Hematopoietic multipotent progenitor cell treated with erythropoietin and hydrocortisone succinate and interleukin-3 and kit ligand, for 17 days (in vitro differentiated cells): ENCODE results near the gene FLAD1.

Experiments
- DNase-seq: peaks from one replicate; pipeline ENCODE4 v3.0.0-alpha.2; 2015; ENCODE audit warnings: low spot score

The FLAD1 gene

DNA sequence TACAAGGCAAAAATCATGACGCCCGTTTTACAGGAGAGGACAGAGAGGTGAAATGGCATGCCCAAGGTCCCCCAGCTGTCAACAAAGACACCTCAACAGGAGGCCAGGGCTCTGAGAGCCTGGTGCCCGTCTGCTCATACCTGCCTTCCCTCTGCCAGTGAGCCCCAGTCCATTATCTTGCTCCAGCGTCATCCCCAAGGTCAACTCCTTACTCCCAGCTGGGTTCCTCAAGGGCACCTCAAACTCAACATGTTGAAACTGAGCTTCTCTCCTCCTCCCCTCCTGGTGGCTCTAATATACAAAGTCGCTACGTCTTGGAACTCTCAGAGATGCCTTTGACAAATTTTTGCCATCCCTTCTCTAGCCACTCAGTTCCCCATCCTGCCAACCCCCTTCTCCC is 30.5 kb upstream of the FLAD1 start:
- DNase-seq: no peak

DNA sequence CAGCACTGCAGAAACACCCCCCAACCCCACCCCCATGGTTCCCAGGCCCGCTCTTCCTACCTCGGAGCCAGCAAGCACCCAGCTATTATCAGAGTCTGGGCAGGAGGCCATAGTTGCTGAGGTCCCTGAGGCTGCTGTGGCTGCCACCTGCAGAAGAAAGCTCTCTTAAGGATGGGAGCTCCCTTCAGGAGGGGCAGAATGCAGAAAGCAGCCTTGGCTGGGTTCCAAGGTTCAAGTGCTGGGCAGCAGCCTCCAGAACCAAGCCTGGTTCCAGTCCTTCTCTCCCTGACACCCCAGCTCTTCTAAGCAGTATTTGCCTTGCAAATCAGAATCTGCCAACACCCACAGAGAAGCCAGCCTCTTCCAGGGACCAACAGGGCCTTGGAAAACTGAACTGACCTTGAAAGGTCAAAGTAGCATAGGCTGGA is 29.5 kb upstream of the FLAD1 start:
- DNase-seq: no peak

DNA sequence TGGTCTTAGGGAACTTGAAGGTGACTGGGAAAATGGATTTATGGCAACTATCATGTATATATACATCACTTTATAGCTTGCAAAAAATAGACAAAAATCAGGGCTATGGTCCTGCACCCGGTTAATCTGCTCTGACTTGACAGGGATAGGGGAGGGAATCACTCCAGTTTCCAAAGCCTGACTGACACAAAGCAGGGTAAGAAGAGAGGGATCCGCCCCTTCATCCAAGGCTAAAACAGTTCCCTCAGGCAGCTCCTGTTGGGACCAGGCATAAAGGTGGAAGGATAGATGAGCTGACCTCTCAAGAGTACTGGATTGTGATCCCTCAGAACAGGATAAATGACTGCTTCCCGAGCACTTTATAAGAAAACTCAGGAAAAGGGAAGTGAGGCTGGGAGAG is 28.6 kb upstream of the FLAD1 start:
- no peak for DNase-seq

DNA sequence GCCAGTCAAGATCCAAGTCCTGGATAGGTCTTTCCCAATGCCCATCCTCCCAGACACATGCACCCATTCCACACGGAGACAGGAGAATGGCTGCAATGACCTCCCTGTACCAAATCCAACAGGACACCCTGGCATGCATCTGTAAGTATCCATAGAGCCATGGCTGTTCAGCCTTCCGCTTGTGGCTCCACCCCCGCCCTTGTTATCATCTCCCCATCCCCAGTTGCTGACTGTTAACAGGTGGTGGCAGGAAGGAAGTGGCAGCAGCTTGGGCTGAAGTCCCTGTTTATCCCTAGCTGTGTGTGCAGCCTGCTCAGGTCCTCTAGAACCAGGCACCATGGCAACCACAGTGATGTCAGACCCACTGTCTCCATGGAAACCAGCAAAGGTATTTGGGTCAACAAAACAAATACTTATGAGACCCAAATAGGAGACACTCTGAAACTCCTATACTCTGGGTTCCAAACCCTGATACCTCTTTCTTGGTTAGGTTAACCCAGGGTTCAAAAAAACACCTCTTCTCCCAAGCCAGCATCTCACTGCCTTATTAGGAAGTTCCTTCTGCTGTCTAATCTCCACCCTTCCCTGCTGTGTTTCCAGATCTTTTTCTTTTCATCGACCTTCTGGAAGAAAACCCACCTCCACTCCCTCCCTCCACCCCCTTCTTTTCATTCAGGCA is 28.0 kb upstream of the FLAD1 start:
- DNase-seq: peak; percentile 81

DNA sequence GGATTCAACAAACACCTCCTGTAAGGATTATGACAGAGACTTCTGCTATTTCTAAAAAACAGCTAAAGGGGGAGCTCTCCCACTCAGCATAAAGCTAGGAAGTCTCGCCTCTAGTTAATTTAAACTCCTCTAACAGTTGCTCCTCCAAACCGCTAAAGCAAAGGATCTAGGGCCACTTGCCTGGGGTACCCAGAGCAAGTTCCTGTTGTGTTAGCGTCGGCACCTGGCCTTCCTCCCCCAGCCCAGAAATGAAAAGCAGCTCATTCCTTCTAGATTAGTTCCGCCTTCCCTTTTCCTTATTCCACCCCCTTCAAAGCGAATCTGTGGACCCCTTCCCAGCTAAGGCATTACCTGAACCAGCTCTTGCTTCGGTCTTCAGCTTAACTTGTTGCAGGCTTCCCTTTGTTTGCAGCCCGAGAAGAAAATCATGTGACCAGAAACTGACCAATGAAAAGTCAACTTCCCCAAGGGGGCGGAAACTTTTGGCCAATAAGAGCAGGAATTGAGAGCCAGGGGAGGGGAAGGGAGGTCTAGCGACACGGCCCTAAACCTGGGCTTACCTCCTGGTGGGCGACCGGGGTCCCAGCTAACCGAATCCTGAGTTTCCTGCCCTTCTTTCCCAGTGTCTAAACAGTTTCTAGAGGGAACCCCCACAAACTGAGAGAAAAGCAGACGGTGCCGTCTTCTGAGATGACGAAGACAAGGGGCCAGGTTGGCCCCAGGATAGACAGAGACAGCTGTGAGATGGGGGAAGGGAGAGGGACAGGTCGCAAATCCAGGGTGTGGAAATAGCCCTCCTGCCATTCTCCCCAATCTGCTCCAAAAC is 27.2 kb upstream of the FLAD1 start, which contains the start of gene PBXIP1:
TSS of gene PBXIP1 (minus strand) at position 382 of the 826 bp plus-strand sequence. CDS start 2,378 bp downstream, outside the sequence.
- DNase-seq: peak; percentile 95

DNA sequence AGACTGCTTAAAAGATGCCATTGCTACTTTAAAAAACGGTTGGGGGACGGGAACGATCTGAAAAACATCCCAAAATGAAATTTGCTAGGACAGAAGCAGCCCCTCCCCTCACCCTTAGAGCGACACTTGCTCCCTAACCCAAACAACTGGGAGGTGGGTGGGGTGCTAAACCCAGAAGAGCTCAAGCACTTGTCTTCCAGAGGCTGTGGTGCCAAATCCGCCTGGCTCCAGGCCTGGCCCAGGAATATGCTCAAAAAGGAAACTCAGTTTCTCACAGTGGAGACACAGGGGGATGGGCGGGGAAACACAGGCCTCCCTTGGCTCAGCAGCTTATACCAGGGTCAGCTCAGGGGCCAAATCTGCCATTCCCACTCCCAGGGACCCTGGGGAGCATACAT is 26.6 kb upstream of the FLAD1 start:
- no peak for DNase-seq

DNA sequence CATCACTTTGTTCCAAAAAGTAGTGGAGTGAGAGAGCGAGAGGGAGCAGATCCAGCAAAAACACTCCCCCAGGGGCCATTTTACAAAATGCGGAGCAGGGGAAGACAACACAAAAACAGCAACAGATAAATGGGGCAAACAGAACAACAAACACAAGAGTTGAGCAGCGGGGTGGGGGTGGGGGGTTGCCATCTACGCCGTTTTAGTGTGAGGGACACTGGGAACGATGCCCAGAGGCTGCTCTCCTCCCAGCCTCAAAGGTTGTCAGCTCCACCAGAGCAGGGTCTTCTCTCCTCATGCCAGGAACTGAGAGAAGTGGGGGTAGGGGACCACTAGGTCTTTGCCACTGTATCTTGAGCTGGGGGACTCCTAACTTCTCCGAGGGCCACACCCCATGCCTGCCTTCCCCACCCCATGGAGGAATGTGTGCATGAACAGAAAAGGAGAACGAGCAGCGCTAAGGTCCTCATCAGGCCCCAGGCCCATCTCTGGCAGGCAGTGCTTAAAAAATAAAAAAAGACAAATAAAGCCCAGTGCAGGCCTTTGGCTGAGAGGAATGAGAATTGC is 26.0 kb upstream of the FLAD1 start:
- DNase-seq: no peak

DNA sequence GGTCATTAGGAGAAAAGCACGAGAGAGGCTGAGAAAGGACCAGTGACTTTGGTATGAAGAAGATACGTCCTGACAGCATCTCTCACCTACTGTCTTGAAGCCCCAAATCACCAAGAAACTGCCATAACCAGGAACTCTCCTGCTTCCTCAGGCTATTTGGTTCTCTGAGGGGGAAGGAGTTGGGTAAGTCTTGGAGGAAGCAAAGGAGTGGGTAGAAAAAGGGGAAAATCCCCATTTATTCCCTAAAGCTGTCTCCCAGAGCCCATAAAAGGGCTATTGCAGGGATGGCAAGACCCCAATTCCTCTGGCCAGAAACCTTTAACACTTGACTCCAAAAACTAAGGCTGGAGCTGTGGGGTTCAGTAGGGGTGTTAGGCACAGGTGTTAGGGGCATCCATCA is 25.1 kb upstream of the FLAD1 start:
- DNase-seq: no peak

DNA sequence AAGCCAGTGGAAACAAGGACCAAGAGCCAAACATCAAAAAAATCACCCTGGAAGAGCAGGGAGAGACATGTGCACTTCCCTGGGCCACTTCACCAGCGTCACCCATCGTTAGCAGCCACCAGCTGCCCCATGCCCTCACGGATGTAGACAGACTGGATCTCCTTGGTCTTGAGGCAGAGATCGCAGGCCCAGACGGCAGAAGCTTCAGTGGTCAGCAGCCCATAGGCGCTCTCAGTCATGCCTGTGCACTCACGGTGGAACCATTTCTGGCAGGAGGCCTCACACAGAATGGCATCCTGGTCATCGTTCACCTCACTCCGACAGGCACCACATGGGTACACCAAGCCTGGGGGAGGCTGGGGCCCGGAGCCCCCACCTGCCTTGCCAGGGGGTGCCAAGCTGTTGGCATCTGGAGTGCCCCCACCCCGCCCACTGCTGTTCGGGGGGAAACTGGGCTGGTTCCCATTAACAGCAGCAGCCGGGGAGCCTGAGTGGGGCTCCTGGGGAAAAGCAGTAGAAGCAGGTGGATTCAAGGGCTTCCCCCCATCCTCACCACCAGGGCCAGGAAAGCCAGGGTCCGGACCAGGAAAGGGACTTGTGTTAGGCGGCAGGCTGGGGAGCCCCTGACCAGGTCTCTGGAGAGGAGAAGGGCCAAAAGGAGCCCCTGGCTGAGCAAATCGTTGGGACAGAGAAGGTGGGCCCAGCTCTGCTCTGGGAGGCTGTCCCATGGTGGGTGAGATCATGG is 24.3 kb upstream of the FLAD1 start:
- no peak for DNase-seq

DNA sequence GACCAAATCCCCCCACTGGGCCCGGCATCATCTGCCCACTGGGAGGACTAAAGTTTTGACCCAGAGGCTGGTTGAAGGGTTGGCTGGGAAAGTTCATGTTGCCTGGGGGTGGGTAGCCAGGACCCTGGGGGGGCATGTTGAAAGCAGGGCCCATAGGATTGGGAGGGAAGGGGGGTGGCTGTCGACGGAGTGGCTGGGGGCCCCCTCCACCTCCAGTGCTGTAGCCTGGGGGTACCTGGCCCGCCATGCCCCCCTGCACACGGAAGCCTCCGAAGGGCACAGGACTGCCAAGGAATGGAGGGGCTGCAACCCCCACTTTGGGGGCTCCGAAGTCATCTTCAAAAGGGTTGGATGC is 23.7 kb upstream of the FLAD1 start:
- DNase-seq: no peak

DNA sequence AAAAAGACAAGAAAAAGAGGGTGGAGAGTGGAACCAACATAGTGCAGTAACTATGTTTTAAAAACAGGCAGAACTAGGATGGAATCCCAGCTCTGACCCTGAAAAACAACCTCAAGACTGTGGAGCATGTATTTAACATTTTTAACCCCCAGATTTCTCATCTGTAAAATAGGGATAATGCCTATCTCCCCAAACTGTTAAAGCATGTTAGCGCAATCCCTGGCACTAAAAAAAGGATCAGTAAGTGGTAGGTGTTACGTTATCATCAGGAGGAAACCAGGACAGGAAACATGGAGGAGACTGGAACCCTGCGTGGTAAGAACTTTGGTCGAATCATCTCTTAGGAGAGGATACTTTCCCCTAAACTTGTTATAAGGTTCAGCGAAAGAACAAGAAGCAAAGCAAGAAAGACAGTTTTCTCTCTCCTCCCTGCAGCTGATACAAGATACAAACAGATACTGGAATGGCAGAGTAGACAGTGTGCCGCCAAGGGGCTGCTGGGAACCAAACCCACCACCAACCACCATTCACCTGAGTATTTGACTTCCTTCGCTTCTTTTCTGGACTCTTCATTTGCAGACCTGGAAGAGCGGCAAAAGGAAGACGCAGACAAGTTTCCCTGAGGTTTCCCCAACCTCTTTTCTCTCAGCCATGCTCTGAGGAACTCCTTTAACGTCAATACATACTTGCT is 22.6 kb upstream of the FLAD1 start:
- peak; percentile 27 for DNase-seq

DNA sequence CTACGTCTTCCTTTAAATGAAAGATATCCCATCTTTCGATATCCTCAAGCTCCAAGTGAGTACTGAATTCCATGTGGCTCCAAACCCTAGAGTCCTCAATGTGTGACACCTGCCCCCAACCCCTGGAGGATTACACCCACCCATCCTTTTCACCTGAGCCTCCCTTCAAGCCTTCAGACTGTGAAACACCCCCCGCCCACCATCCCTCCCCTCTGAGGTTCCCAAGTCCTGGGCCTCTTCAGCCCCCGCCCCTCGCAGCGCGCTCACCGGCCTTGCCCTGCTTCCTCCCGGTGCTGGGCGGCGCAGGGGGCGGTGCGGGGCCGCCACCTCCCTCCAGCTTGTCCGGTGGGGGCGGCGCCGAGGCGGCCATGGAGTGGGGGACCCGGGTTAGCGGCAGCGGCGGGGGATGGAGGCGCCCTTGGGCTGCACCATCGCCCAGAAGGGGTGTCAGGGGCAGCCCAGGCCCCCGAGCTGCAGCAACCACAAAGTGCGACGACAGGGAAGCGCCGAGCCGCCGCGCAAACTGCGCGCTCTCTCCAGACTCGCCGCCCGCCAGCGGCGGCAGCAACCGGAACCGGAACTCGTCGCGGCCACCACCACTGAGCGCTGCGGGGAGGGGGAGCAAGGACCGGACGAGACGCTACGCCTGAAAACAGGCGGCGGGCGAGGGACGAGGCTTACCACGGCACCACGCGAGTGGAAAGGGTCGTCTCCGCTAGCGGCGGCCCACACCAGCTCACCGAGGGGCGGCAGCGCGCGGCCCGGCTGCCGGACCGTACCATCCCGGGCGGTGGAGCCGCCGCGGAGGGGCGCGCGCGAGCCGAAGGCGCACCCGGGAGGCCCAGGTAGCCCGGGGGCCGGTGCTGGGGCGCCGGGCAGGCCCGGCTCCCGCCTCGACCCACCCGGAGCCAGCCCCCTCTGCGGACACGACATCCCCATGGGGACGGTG is 21.7 kb upstream of the FLAD1 start, which contains the start of gene PYGO2:
TSS of gene PYGO2 (minus strand) at position 576 of the 949 bp plus-strand sequence. CDS start at position 370, 206 bp downstream.
- DNase-seq: peak; percentile 83

DNA sequence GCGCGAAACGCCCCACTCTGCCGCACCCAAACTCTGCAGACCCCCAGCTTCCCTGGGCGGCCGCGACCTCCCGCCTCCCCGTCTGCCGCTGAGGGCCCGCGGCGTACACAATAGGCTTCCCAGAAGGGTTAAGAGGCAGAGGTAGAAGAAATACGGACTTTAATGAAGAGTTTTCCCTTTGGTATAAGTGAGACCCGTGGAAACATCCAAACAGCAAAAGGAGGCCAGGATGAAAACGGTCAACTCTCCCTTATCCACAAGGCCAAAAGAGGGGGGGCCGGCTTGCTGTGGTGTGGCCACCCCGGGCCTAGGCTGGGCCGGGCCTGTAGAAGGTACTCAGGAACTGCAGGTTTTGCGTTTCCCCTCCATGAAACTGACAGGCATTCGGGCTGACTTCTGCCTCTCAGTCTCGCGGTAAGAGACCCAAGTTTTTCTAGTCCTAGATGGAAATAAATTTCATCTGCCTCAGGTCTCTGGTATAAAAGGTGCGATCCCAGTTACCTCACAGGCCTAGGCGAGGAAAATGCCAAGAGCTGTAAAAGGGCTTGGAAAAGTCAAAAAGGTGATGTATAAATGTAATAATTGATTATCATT is 20.9 kb upstream of the FLAD1 start:
- peak; percentile 52 for DNase-seq

DNA sequence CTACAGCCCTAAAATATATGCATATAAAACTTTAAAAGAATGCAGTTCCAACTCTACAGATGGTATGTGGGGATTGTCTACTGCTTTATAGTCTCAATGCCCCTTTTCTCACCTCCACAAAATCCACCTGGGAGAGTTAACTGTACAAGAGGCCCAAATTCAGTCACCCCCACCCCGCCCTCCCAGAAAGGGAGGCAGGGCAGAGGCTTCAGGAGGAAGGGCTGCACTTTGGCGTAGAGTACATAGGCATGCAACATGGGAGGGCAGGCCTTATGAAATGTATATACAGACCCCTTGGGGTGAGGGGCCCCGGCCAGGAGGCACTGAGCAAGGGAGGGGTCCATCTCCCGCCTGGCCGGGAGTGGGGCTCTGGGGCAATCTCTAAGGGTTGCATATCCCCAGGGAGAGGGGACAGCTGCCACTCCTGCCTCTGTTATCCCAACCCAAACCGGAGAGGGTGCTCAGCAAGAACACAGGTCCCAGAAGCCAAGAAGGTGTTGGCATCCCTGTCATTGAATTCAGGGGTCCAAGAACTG is 20.3 kb upstream of the FLAD1 start:
- no peak for DNase-seq

DNA sequence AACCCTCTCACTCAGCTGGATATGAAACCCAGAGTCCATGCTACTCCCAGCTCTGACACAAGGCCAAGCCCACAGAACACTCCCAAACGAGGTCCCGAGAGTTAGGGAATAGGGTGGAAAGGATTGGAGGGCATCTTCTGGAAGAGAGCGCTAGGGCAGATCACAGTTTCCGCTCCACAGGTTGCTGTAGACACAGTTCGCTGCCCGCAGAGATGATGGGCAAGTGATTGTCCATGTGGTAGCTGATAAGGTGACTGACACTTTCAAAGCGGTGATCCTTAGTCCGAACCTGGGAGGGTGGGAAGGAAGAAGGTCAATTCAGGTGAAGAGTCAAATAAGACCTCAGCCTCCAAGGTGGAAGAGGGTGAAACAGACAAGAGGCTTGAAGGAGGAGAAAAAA is 19.5 kb upstream of the FLAD1 start:
- DNase-seq: no peak

DNA sequence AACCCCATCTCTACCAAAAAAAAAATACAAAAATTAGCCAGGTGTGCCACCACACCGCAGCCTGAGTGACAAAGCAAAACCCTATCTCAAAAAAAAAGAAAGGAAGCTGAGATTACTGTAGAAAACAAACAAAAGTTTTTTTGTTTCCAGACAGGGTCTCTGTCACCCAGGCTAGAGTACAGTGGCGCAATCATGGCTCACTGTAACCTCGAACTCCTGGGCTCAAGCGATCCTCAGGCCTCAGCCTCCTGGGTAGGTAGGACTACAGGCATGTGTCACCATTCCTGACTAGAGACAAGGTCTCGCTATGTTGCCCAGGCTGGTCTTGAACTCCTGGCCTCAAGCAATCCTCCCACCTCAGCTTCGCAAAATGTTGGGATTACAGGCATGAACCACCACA is 18.8 kb upstream of the FLAD1 start:
- no peak for DNase-seq

DNA sequence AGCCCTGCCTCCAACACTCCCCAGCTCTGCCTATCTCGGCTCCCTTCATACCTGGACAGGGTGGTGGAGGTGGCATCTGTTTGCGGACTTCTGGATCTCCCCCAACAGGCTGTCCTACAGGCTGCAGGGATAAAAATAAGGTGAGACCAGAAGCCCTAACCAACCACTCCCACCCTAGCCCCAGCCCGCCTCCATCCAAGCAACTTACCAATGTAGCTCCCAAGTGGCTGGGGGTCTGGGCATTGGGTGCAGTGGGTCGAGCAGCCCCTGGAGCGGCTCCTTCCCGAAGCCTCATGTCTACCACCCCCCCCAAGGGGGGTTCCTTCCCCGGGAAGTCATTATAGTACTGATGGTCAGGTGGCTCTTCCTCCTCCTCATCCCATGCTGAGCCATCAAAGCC is 17.0 kb upstream of the FLAD1 start:
- DNase-seq: no peak

DNA sequence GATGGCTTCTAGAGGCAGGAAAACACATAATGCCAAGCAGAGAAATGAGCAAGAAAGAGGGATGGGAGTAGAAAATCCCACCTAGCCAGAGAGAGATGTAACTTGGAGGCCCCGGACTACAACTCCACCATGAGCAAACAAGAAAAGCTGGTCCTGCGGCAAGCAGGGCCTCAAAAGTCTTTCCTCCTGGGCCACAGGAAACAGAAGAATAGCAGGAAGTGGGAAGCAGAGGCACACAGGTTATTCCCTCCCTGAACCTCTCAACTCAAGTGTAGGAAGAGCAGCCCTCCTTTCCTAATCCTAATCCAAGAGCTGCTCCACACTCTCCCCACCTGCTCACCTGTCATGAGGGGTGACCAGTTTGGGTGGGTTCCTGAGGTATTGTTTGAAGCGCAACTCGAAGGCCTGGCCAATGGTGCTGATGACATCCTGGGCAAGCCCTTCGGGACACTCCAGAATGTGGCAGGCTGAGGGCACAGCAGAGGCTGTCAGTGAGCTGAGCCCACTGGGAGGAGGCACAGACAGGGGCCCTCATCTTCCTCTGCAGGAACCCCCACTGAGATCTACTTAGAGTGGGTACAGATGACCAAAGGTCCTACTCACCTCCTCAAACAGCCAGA is 15.7 kb upstream of the FLAD1 start:
- DNase-seq: no peak

DNA sequence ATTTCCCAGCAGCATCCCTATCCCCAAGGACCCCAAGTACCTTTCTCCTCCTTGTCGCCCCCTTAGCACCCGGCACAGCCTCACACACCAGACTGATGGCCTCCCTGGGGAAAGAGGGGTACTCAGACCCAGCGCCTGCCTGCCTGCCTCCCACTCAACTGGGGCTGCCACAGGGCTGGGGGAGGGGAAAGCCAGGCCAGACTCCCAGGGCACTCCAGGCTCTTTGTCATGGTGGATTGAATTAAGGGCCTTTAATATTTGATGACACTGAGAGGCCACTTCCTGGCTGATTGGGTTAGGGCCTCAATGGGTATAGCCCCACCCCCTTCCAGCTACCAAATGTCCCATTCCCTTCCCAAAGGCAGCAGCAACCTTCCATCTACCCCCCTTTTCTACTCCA is 14.4 kb upstream of the FLAD1 start:
- DNase-seq: no peak

DNA sequence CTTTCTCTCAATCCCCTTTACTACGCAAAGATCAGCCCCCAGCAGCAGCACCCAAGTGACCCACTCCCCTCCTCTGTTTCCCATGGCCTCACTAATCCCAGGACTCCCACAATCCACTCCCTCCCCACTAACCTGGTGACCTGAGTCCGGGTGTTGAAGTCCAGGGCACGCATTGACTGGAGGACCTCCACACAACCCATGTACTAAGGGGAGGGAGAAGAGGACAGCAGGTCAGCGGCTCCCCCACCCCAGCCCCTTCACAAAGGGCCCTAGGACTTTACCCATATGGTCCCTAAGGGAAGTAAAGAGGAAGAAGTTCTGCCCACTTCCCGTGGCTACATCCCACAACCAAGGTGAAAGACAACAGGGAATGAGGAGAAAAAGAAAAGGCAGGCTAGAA is 13.9 kb upstream of the FLAD1 start:
- no peak for DNase-seq
